Esophagus muscularis mucosa (tissue), 3 donors: ENCODE results near the gene PCDH9.

ENCODE experiments used
- CTCF ChIP-seq, 3 experiments: fragments of 200-600 bp in 2 of 3; fragments of 450-650 bp in 1 of 3; sonication (generic) in 2 of 3; IDR thresholded peaks; one replicate each; pipeline ENCODE4 v1.5.1; 2017 to 2019; ENCODE audit warnings: antibody characterized with exemption in 3 of 3, mild to moderate bottlenecking in 2 of 3, moderate library complexity in 1 of 3
- POLR2A ChIP-seq: fragments of 450-650 bp; IDR thresholded peaks from one replicate; pipeline ENCODE4 v1.6.1; 2017; ENCODE audit warnings: antibody characterized with exemption, moderate library complexity, mild to moderate bottlenecking, low read depth

- TF ChIP-seq CTCF (IDR thresholded peaks at IDR 0.05): no peak
- no peak for TF ChIP-seq POLR2A
These were observed 854.4 kb downstream of the PCDH9 start for GRCh38 chr13:66375756-66376155.
